D721Med (cell line): ENCODE measurements around the gene SPOCK1.

Source experiments
- DNase-seq: peaks from one replicate; pipeline ENCODE4 v3.0.0; 2011; ENCODE audit warnings: low spot score; ENCODE audit not compliant: insufficient read length
- FAIRE-seq: peaks from 2 replicates; lab custom pipeline; 2011; peaks lifted over from hg19 to GRCh38; lab: Jason Lieb, UNC
- TF ChIP-seq, protein P1 (sequence below): IDR thresholded peaks from 2 replicates; pipeline ENCODE4 v1.5.1; 2012; ENCODE audit warnings: mild to moderate bottlenecking, control low read depth; ENCODE audit not compliant: insufficient read depth; ENCODE audit errors: missing control alignments

SPOCK1 gene

GRCh38 chr5:137201876-137202275, 297.2 kb downstream of the SPOCK1 start:
- TF ChIP-seq, protein P1, sequence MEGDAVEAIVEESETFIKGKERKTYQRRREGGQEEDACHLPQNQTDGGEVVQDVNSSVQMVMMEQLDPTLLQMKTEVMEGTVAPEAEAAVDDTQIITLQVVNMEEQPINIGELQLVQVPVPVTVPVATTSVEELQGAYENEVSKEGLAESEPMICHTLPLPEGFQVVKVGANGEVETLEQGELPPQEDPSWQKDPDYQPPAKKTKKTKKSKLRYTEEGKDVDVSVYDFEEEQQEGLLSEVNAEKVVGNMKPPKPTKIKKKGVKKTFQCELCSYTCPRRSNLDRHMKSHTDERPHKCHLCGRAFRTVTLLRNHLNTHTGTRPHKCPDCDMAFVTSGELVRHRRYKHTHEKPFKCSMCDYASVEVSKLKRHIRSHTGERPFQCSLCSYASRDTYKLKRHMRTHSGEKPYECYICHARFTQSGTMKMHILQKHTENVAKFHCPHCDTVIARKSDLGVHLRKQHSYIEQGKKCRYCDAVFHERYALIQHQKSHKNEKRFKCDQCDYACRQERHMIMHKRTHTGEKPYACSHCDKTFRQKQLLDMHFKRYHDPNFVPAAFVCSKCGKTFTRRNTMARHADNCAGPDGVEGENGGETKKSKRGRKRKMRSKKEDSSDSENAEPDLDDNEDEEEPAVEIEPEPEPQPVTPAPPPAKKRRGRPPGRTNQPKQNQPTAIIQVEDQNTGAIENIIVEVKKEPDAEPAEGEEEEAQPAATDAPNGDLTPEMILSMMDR, result no peak
- DNase-seq, result no peak

GRCh38 chr5:137200906-137201700, 298.0 kb downstream of the SPOCK1 start:
- FAIRE-seq, result no peak
- no peak for DNase-seq
- TF ChIP-seq, protein P1, result no peak

More at GRCh38 chr5:137201876-137202275, 297.2 kb downstream of the SPOCK1 start:
- FAIRE-seq, result no peak

- TF ChIP-seq, protein P1, result no peak
- no peak for FAIRE-seq
Observed at GRCh38 chr5:137199966-137200365, 299.2 kb downstream of the SPOCK1 start.

GRCh38 chr5:137199201-137199600, 299.9 kb downstream of the SPOCK1 start:
- no peak for FAIRE-seq
- no peak for DNase-seq
- TF ChIP-seq, protein P1, result no peak

More at GRCh38 chr5:137199966-137200365, 299.2 kb downstream of the SPOCK1 start:
- DNase-seq, result no peak

DNA sequence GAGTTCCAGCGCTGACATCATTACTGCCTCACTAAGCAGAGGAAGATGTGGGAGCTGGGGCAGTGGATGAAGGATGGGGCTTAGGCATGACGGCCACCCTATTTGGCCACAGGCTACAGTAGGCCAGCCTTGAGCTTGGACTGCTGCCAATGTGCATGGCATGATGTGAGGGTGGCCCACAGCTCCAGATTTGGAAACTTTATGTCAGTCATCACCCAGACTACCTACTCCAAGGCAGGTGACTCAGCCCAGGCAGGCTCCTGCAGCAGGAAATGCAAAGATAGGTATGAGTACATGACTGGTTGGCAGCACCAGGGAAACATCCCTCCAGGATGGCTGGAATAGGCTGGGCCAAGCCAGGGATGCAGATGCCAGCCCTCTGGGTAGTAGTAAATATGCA, 303.6 kb downstream of the SPOCK1 start:
- TF ChIP-seq, protein P1, result no peak
- no peak for FAIRE-seq
- no peak for DNase-seq

DNA sequence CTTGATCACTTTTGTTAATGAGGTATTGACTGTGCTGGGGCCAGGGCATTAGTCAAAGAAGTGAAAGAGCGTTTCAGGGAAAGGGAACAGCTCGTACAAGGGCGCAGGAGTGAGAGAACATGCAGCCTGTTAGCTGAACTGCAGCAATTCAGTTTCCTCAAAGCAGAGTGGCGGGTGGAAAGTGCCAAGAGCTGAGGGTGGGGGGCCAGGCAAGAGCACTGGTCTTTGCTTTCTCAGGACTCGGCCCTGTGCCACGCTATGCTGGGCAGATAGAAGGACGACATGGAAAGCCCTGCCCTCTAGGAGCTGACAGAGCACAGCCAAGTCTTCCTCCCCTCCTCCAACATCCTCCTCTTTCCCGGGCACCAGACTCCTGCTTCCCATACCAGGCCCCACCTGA, 304.8 kb downstream of the SPOCK1 start:
- no peak for FAIRE-seq
- TF ChIP-seq, protein P1, result no peak
- DNase-seq, result no peak

DNA sequence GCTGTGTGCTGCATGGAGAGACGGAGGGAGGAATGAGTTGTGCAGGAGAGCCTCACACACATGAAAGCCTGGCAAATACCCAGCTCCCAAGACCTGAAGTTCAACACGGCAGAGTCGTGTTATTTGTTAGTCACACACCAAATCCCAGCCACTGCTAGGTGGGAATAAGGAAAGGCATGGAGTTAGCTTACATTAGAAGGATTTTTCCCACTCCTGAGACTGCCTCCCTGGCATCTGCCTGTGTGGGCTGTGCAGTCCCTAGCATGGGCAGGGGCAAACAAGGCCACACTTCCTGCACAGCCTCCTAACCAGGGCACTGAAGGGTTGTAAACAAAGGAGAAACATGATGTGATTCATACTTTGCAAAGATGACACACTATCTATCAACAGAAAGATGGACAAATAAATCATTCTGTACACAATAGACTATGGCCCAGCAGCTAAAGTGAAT, 306.8 kb downstream of the SPOCK1 start:
- FAIRE-seq, result no peak
- TF ChIP-seq, protein P1, result no peak
- DNase-seq, result no peak
